ENCODE data around the gene SH3YL1.

SH3YL1 gene

DNA sequence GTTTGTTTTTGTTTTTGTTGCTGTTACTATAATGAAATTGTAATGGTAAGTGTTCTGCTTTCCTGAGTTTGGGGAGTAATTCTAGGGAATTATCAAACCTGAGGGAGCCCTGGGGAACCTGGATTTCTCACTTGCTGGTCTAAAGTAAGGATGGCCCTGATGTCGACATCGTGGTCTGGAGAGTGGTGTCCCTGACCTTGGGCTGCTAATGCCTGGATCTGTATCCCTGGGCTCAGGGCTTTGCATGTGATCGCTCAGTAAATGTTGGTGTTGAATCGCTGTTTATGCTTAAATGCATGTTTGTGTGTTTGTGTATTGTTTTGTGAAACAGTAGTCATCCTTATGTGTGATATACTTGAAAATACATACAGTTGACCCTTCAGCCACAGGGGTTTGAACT is 7.0 kb upstream of the SH3YL1 start:
- no peak overlapping the region for H3K4me3 Mint-ChIP-seq
- no peak for DNase-seq
- no peaks in the 10 kb centered on the region for H3K9me3 Mint-ChIP-seq
- peaks cover 64% of the 10 kb centered on the region for H3K4me1 Mint-ChIP-seq
- ATAC-seq: no peak
- no peaks in the 10 kb centered on the region for H3K27me3 Mint-ChIP-seq
- peak overlapping the region; percentile 15 to 64 for H3K27ac Mint-ChIP-seq

DNA sequence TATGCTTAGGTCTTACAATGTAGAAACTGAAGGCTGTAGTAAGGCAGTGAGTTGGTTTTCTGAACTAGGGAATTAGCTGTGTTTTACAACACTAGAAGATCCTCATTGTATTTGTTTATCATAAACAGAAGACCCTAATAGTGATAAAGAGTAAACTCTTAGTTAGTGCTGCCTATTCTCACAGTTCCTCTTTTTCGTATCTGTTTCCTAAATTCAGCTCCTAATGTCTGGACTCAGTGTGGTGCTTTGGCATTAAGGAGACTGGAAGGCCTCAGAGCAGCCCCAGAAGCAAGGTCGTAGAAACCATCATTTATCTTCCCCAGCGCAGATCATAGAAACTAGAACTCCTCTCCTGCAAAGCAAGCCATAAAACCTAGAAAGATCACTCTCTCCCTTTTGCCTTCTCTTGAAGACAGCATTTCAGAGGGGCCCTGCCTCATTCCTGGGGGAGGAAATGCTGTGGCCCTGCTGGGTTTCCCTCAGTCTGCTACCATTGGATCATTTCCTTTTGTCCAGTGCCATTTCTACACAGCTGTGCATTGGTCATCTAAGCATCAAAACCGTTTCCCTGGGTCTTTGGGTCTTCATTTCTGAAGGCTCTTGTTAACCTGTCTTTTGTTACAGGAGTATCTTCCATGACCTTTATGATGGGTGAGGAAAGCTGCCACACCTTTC is 5.7 kb upstream of the SH3YL1 start:
- peak overlapping the region; percentile 49 to 58 for H3K27ac Mint-ChIP-seq
- H3K4me3 Mint-ChIP-seq: no peak overlapping the region
- DNase-seq (no peak), ATAC-seq (no peak)
- H3K4me1 Mint-ChIP-seq: peaks cover 64% of the 10 kb centered on the region
- no peaks in the 10 kb centered on the region for H3K9me3 Mint-ChIP-seq
- no peaks in the 10 kb centered on the region for H3K27me3 Mint-ChIP-seq

DNA sequence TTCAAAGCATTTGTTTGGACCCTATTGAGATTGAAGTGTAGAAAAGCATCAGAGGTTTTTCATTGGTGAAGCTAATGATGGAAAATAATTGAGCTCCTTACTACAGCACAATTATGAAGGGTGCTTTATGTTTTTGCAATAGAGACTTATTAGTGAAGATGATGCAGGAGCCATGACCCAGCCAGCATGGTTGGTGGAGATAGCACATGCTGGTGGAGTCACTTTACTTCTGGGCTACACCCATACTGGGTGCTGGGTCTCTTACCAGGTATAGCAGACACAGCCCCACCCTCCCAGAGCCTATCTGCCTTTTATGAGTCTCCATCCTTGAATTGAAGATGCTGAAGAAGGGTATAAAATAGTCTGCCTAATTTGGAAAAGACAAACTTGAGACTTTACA is 4.5 kb upstream of the SH3YL1 start:
- Mint-ChIP-seq H3K4me3 (no peak overlapping the region), H3K27me3 (no peaks in the 10 kb centered on the region), H3K9me3 (no peaks in the 10 kb centered on the region), H3K27ac (no peak overlapping the region), H3K4me1 (peaks cover 61% of the 10 kb centered on the region)
- ATAC-seq (no peak), DNase-seq (no peak)

DNA sequence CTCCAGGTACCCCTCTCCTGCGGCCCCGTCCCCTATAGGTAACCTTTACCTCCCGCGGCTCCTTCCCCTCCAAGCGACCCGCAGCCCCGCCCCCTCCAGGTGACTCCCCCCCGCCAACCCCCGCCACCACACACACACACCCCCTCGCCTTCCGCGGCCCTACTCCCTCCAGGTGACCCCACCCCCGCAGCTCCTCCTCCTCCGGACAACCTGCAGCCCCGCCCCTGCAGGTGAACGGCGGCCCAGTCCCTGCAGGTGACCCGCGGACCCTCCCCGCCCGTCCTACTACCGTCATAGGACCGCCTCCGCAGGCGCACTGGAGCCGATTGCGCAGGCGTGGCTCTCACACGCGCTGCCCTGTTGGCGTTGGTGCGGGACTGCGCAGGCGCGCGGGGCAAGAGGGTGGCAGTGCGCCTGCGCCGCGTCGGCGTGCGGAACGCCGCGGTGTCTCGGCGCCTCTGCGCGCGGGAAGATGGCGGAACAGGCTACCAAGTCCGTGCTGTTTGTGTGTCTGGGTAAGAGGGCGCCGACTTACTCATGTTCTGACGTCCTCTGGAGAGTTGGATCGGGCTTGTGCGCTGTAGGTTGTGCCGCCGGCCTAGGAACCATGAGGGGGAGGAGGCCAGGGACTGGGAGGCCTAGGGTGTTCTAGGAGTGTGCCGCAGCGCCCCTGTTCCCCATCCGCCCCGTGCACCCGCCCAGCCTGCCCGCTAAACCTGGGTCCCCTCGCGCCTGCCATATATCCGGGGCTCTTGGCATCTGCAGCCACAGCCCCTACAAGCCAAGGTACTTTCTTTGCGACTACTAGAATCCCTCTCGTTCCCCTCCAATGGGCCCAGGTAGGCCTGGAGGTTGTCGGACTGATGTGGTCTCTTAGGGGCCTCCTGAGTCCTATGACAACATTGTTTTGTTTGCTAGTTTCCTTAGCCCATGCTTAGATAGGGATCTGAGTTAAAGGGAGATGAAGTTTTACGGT is 949 bp upstream of the SH3YL1 start, which contains the start of gene ACP1:
ACP1 (plus strand) TSS at position 455 of the 976 bp plus-strand sequence; CDS start at position 473, 18 bp downstream.
- Mint-ChIP-seq H3K27ac (peak within 1 kb of the TSS; percentile 89 to 98), H3K27me3 (no peaks in the 10 kb centered on the region), H3K9me3 (no peaks in the 10 kb centered on the region), H3K4me3 (peak within 1 kb of the TSS; percentile 90 to 91), H3K4me1 (peaks cover 32% of the 10 kb centered on the region)
- peak; percentile 93 to 95 for DNase-seq
- peak; percentile 88 for ATAC-seq

DNA sequence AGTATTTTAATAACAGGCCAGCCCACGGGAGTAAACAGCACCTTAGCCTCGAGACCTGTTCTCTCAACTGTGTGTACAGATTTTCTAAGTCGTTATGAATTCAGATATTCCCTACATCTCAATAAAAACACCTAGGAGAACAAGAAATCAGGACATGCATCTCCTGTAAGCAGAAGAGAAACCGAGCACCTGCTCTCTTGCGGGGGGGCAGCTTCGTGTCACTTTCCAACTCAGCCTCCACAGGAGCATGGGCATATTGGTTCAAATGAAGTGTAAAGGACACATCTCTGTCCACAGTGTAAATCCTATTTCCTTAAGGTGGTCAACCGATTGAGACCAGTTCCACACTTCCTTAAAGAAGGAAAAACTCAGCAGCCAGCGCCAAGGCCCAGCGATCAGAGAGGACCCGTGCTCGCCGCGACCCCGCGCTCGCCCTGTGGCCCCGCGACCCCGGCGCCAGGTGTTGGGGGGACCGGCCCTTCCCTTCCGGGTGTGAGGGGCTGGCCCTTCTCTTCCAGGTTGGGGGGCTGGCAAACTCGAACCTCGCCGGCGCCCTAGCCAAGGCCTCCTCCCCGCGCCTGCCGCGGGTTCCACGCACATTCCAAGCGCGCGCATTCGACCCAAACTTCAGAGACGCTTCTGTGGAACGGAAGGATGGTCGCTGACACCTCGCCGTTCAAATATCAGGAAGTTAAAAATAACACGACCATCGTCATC is 652 bp downstream of the SH3YL1 start:
- H3K4me1 Mint-ChIP-seq: peaks cover 18% of the 10 kb centered on the region
- H3K9me3 Mint-ChIP-seq: peaks cover 7 to 12% of the 10 kb centered on the region in 2 donors
- DNase-seq: no peak
- ATAC-seq: no peak
- peak overlapping the region; percentile 69 to 91 for H3K4me3 Mint-ChIP-seq
- peak overlapping the region in 1 of 2 donors; percentile 80 for H3K27ac Mint-ChIP-seq
- no peaks in the 10 kb centered on the region for H3K27me3 Mint-ChIP-seq

DNA sequence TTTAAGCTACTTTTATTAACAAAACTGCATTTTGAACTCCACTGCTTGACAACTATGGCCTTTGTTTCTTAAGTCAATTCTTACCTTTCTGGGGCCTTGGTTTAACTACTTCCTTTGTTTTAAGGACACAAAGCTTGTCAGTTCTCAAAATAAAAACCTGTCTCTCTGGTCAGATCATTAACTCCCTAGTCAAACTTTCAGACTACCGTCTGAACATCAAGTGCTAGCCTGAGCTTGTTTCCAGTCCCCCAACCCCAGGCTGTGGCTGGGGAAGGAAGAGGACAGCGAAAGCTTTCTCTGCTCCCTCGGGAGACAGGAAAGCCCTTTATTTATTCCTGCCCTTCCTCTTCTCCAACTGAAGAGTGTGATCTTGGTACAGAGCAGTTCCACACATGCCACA is 1.7 kb downstream of the SH3YL1 start:
- no peak for DNase-seq
- H3K27ac Mint-ChIP-seq: no peak overlapping the region
- peaks cover 7% of the 10 kb centered on the region for H3K4me1 Mint-ChIP-seq
- H3K9me3 Mint-ChIP-seq: peaks cover 18% of the 10 kb centered on the region in 2 donors
- H3K27me3 Mint-ChIP-seq: no peaks in the 10 kb centered on the region
- no peak for ATAC-seq
- H3K4me3 Mint-ChIP-seq: no peak overlapping the region

DNA sequence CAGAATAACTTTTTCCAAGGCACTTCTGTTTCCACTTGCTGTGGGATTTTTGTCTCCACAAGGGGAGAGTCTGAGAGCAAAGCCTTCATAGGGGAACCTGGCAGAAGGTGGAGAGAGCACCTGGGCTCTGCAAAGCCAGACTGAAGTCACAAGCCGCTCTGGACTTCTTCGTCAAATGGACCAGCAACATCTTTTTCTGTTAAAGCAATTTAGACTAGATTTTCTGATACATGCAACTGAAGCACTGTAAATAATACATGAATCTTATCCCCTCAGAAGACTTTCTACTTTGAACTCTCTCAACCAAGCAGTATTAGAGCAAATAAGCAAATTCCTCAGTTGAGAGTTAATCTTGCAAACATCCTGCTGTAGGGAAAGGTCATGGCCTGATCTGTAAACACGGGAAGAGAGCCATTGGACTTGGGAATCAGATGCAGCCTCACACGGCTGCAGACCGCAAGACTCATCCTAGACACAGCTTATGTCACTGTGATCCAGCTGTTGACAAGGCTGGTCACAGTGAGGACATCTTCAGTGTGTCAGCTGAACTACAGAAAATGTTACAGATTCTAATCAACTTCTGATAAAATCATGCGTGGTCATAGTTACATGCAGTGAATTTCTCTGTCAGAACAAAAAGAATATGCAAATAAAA is 3.2 kb downstream of the SH3YL1 start:
- no peak for ATAC-seq
- H3K4me1 Mint-ChIP-seq: no peaks in the 10 kb centered on the region

DNA sequence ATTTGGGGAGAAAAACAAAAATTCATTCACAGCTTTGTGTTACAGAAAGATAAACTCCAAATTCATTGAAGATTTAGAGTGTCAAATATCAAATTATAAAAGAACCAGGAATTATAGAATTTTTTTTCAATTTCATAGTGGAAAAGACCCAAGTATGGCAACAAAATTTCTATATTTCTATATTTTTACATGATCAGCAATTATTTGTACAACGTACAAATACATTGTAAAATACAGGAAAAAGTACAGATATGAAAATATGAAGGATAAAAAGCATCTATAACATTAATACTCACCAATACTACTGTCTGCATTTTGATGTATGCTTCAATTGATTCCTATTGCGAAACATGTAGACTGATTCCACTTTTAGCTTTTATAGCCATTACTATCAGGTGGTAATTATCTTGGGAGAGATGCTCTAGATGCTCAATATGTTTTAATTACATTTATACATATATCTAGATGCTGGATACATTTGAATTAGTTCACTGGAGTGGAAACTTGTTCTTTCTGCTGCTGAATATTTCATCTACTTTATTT is 4.0 kb downstream of the SH3YL1 start:
- Mint-ChIP-seq H3K27ac (no peak overlapping the region), H3K27me3 (no peaks in the 10 kb centered on the region), H3K9me3 (peaks cover 18 to 19% of the 10 kb centered on the region in 2 donors), H3K4me1 (no peaks in the 10 kb centered on the region), H3K4me3 (no peak overlapping the region)
- DNase-seq (no peak), ATAC-seq (no peak)

More for the DNA sequence above, 3.2 kb downstream of the SH3YL1 start:
- Mint-ChIP-seq H3K27ac (no peak overlapping the region), H3K4me3 (no peak overlapping the region), H3K27me3 (no peaks in the 10 kb centered on the region), H3K9me3 (peaks cover 18 to 19% of the 10 kb centered on the region in 2 donors)
- DNase-seq: no peak

DNA sequence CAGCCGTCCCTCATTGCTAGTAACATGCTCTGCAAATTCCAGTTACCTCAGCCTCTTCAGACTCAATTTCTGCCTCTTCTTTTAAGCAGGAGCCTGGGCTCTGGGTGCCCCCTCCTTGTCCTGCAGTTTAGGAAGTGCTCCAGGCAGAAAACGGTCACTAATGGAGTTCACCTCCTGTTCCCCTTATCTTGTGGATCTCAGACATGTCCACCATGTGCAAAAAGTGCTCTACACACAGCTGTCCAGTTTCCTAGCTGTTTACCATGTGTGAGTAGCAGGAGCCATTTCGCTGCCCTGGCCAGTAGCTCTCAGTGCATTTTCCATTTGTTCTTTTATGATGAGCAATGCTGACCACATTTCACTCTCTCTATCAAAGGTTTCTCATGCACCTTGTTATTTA is 4.9 kb downstream of the SH3YL1 start:
- Mint-ChIP-seq H3K27me3 (no peaks in the 10 kb centered on the region), H3K4me3 (no peak overlapping the region), H3K27ac (no peak overlapping the region), H3K9me3 (peaks cover 18 to 19% of the 10 kb centered on the region in 2 donors), H3K4me1 (no peaks in the 10 kb centered on the region)
- ATAC-seq (no peak), DNase-seq (no peak)

DNA sequence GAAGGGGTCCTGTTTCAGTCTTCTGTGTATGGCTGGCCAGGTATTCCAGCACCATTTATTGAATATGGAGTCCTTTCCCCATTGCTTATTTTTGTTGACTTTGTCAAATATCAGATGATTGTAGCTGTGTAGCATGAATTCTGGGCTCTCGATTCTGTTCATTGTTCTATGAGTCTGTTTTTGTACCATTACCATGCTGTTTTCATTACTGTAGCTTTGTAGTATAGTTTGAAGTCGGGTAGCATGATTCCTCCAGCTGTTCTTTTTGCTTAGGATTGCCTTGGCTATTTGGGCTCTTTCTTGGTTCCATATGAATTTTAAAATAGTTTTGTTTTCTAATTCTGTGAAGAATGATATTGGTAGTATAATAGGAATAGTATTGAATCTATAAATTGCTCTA is 6.0 kb downstream of the SH3YL1 start:
- no peak overlapping the region for H3K27ac Mint-ChIP-seq

DNA sequence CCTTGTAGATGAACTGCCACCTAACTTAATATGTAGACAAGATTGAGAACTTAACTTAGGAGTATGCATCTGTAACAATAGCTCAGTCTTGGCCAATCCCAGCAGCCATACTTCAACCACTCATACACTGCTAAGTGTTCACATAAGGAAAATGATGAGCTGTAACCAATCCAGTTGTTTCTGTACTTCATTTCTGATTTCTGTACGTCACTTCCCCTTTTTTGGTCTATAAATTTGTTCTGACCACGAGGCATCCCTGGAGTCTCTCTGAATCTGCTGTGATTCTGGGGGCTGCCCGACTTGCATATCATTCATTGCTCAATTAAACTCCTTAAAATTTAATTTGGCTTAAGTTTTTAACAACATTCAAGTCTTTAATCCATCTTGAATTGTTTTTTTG is 6.4 kb downstream of the SH3YL1 start:
- no peak for ATAC-seq
- no peak overlapping the region for H3K4me3 Mint-ChIP-seq
- DNase-seq: no peak
- no peaks in the 10 kb centered on the region for H3K27me3 Mint-ChIP-seq
- H3K4me1 Mint-ChIP-seq: no peaks in the 10 kb centered on the region
- H3K27ac Mint-ChIP-seq: no peak overlapping the region
- peaks cover 18 to 19% of the 10 kb centered on the region in 2 donors for H3K9me3 Mint-ChIP-seq

More for the DNA sequence above, 6.0 kb downstream of the SH3YL1 start:
- no peak for ATAC-seq
- Mint-ChIP-seq H3K4me3 (no peak overlapping the region), H3K4me1 (no peaks in the 10 kb centered on the region), H3K27me3 (no peaks in the 10 kb centered on the region), H3K9me3 (peaks cover 18 to 19% of the 10 kb centered on the region in 2 donors)
- DNase-seq: no peak

DNA sequence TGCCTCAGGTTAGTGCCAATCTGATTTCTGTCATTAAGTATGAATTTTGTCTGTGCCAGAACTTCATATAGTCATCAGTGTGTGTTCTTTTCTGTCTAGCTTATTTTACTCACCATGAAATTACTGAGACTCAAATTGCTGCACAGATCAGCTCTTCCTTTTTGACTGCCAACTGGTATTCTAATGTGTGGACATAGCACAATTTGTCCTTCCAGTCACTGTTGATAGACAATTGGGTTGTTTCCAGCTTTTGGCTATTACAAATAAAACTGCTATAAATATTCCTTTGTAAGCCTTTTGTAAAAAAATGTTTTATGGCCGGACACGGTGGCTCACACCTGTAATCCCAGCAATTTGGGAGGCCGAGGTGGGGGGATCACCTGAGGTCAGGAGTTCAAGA is 7.7 kb downstream of the SH3YL1 start:
- no peak overlapping the region for H3K4me3 Mint-ChIP-seq
- H3K4me1 Mint-ChIP-seq: no peaks in the 10 kb centered on the region
- no peak for DNase-seq
- no peaks in the 10 kb centered on the region for H3K27me3 Mint-ChIP-seq
- peaks cover 18 to 19% of the 10 kb centered on the region in 2 donors for H3K9me3 Mint-ChIP-seq
- H3K27ac Mint-ChIP-seq: no peak overlapping the region
- no peak for ATAC-seq

DNA sequence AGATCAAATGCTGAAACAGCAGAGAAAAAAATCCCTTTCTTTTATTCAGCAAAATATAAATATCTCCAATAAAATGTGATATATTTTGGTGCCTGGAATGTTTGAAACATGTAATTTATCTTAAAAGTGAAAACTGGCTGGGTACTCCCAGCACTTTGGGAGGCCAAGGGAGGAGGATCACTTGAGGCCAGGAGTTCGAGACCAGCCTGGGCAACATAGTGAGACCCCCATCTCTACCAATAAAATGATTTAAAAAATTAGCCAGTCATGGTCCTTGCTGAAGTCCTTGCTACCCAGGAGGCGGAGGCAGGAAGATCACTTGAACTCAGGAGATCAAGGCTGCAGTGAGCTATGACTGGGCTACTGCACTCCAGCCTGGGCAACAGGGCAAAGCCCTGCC is 8.6 kb downstream of the SH3YL1 start:
- peaks cover 18 to 19% of the 10 kb centered on the region in 2 donors for H3K9me3 Mint-ChIP-seq
- no peak overlapping the region for H3K27ac Mint-ChIP-seq
- no peak for ATAC-seq
- no peak for DNase-seq
- no peak overlapping the region for H3K4me3 Mint-ChIP-seq
- no peaks in the 10 kb centered on the region for H3K27me3 Mint-ChIP-seq
- no peaks in the 10 kb centered on the region for H3K4me1 Mint-ChIP-seq

DNA sequence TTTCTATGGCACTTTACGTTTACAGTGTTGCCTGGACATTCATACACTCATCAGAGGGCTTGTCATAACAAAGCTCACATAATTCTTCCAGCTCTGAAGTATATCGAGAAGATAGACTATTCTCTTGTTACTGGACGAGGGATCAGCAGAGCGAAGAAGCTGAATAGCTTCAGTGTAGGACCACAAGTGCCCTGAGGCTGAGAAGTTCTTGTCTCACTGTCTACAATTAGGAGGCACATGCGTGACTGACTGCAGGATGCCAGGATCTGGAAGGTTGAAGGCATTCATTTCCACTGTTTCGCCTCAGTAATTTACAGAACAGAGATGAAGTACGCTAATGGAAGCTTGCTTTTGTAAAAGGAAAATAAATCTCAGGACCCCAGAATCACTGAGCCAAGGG is 9.6 kb downstream of the SH3YL1 start:
- Mint-ChIP-seq H3K27ac (no peak overlapping the region), H3K9me3 (peaks cover 16 to 19% of the 10 kb centered on the region in 2 donors), H3K27me3 (no peaks in the 10 kb centered on the region), H3K4me3 (no peak overlapping the region), H3K4me1 (no peaks in the 10 kb centered on the region)
- ATAC-seq: no peak
- DNase-seq: no peak

DNA sequence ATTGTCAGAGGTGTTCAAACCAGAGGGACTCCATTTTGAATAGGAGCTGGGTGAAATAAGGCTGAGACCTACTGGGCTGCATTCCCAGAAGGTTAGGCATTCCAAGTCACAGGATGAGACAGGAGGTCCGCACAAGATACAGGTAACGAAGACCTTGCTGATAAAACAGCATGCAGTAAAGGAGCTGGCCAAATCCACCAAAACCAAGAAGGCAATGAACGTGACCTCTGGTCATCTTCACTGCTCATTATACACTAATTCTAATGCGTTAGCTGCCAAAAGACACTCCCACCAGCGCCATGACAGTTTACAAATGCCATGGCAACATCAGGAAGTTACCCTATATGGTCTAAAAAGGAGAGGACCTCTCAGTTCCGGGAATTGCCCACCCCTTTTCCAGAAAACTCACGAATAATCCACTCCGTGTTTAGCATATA is 10.6 kb downstream of the SH3YL1 start:
- Mint-ChIP-seq H3K27me3 (no peaks in the 10 kb centered on the region), H3K27ac (no peak overlapping the region), H3K4me1 (no peaks in the 10 kb centered on the region), H3K9me3 (peaks cover 6 to 12% of the 10 kb centered on the region in 2 donors), H3K4me3 (no peak overlapping the region)
- DNase-seq: no peak
- no peak for ATAC-seq

Data from stimulated activated naive CD8-positive, alpha-beta T cell treated with anti-CD3 and anti-CD28 coated beads, Interleukin-15, amount 100 ng/mL, for 72 hours (primary cell).